Ascending aorta (tissue), 2 donors: ENCODE measurements around the gene VILL. TPM values are rescaled to one million over a fixed set of nuclear protein-coding genes. Genes with fewer than 3 reads are reported as not detected.

Experiments used
- DNase-seq, 2 donors: peaks; one replicate each; pipeline ENCODE4 v3.0.0-alpha.2; 2019; ENCODE audit warnings: low spot score in 2 of 2
- H3K27ac ChIP-seq, 2 donors: fragments of 200-600 bp; sonication (generic); one replicate each; pipeline ENCODE4 v1.5.1; 2016 to 2017; ENCODE audit warnings: mild to moderate bottlenecking in 1 of 2
- H3K27me3 ChIP-seq: fragments of 200-600 bp; sonication (generic); one replicate; pipeline ENCODE4 v1.5.1; 2017
- H3K36me3 ChIP-seq, 2 donors: fragments of 200-600 bp; sonication (generic); one replicate each; pipeline ENCODE4 v1.5.1; 2016
- H3K4me1 ChIP-seq, 2 donors: fragments of 200-600 bp; sonication (generic); one replicate each; pipeline ENCODE4 v1.5.1; 2016 to 2017; ENCODE audit warnings: mild to moderate bottlenecking in 1 of 2
- H3K4me3 ChIP-seq, 2 donors: fragments of 200-600 bp; sonication (generic); one replicate each; pipeline ENCODE4 v1.5.1; 2016 to 2017; ENCODE audit warnings: mild to moderate bottlenecking in 1 of 2
- H3K9me3 ChIP-seq, 2 donors: fragments of 200-600 bp; sonication (generic); one replicate each; pipeline ENCODE4 v1.5.1; 2016
- intact Hi-C: fragments of 100-400 bp; cut with DNase I; formaldehyde crosslinking; loops from one replicate; pipeline ENCODE4 v1.15.1; 2023
- total RNA-seq: library from RNA; depleted of rRNA; stranded (reverse); fragments of >200 nt; gene quantifications from one replicate; pipeline ENCODE4 v1.1.0, GENCODE V29; 2016
- TF ChIP-seq, protein P1 (sequence below), 3 experiments: fragments of 200-600 bp in 2 of 3; fragments of 450-650 bp in 1 of 3; sonication (generic) in 2 of 3; IDR thresholded peaks; one replicate each; pipeline ENCODE4 v1.5.1; 2016 to 2019; ENCODE audit warnings: antibody characterized with exemption in 3 of 3, mild to moderate bottlenecking in 1 of 3, moderate library complexity in 1 of 3

The VILL gene
- total RNA-seq, 1 donor from 2014 or later = 6.3 TPM

- no peak overlapping the region for H3K4me3 ChIP-seq
- intact Hi-C loops = loop anchor here (5.0 kb wide), 1 partner anchor 50 kb away; no protein-coding TSS in a partner anchor
- TF ChIP-seq, protein P1, sequence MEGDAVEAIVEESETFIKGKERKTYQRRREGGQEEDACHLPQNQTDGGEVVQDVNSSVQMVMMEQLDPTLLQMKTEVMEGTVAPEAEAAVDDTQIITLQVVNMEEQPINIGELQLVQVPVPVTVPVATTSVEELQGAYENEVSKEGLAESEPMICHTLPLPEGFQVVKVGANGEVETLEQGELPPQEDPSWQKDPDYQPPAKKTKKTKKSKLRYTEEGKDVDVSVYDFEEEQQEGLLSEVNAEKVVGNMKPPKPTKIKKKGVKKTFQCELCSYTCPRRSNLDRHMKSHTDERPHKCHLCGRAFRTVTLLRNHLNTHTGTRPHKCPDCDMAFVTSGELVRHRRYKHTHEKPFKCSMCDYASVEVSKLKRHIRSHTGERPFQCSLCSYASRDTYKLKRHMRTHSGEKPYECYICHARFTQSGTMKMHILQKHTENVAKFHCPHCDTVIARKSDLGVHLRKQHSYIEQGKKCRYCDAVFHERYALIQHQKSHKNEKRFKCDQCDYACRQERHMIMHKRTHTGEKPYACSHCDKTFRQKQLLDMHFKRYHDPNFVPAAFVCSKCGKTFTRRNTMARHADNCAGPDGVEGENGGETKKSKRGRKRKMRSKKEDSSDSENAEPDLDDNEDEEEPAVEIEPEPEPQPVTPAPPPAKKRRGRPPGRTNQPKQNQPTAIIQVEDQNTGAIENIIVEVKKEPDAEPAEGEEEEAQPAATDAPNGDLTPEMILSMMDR (IDR thresholded peaks at IDR 0.05) = no peak
- peaks cover 0 to 23% of the 10 kb centered on the region in 2 donors for H3K4me1 ChIP-seq
- H3K36me3 ChIP-seq = peaks cover 0 to 8% of the 10 kb centered on the region in 2 donors
- DNase-seq = no peak
- H3K27me3 ChIP-seq = no peaks in the 10 kb centered on the region
- H3K27ac ChIP-seq = peak overlapping the region; percentile 62 to 71
- no peaks in the 10 kb centered on the region for H3K9me3 ChIP-seq
Observed at GRCh38 chr3:37956723-37957538, 33.7 kb upstream of the VILL start.

- no peak for DNase-seq
- Histone ChIP-seq H3K36me3 (peaks cover 0 to 8% of the 10 kb centered on the region in 2 donors), H3K27ac (peak overlapping the region; percentile 62 to 71), H3K9me3 (no peaks in the 10 kb centered on the region), H3K27me3 (no peaks in the 10 kb centered on the region), H3K4me1 (peaks cover 0 to 25% of the 10 kb centered on the region in 2 donors), H3K4me3 (no peak overlapping the region)
- TF ChIP-seq, protein P1 (IDR thresholded peaks at IDR 0.05) = no peak
- intact Hi-C loops = loop anchor here (5.0 kb wide), 1 partner anchor 50 kb away; no protein-coding TSS in a partner anchor
Observed at GRCh38 chr3:37957539-37957936, 33.0 kb upstream of the VILL start.

DNA sequence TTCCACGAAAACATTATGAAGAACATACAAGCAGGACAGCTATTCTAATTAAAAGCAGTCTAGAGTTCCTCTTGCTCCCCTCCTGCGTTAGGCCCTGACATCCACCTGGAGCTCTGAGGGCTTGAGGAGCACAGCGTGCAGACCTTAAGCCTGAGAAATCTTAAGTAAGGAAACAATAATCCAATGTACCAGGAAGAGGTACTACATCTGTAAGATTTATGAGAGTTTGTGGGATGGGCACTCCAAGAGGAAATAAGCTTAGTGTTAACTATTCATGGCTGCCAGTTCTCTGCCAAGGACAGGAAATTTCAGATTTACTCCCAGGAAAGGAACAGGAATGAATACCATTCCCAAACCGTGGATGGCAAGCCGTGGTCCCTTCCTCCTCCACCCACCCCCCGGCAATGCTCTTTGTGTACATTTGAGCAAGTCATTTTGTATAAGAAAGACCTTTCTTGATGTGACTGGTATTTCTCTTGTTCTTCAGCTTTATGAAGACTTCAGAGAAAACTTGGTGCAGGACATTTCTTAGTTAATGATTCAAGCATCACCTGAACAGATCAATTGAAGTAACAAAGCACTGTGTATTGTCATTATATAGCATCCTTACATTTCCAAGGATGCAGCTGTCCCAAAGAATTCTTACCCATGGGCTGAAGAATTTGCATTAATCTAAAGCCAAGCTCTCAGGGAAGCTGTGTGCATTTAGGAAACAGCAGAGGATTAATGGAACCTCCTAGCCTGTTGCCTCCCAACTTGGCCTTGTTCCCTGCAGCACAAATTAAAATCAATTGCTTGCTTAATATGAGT lies 28.8 kb upstream of the VILL start:
- H3K4me3 ChIP-seq = no peak overlapping the region
- peaks cover 0 to 20% of the 10 kb centered on the region in 2 donors for H3K4me1 ChIP-seq
- no peaks in the 10 kb centered on the region for H3K9me3 ChIP-seq
- DNase-seq = no peak
- peak overlapping the region; percentile 19 to 26 for H3K27ac ChIP-seq
- H3K27me3 ChIP-seq = no peaks in the 10 kb centered on the region
- TF ChIP-seq, protein P1 (IDR thresholded peaks at IDR 0.05) = no peak
- H3K36me3 ChIP-seq = no peaks in the 10 kb centered on the region
- intact Hi-C loops = loop anchor here (5.0 kb wide), 1 partner anchor 40 kb away; no protein-coding TSS in a partner anchor

DNA sequence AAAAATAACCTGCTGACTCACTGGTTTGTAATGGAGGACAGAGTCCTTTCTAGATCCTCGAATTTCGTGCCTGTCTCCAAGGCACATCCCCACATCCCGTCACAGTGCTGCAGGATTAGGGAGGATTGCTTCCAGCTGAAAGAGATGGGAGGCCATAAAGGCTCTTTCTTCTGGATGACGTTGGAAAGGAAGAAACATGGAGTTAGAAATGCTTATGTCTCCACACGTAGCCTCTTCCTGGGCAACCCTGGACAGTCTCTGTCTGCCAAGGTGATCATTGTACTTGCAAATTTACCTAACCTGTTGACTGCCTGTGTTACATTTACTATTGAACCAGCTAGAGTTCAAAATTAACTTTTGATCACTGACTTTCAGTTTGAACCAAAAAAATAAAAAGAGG lies 27.6 kb upstream of the VILL start:
- no peak for DNase-seq
- H3K4me1 ChIP-seq = peaks cover 0 to 11% of the 10 kb centered on the region in 2 donors
- TF ChIP-seq, protein P1 (IDR thresholded peaks at IDR 0.05) = no peak
- H3K36me3 ChIP-seq = no peaks in the 10 kb centered on the region
- H3K9me3 ChIP-seq = no peaks in the 10 kb centered on the region
- intact Hi-C loops = loop anchor here (1.0 to 5.0 kb wide), 2 partner anchors 41 to 108 kb away; no protein-coding TSS in a partner anchor
- H3K27me3 ChIP-seq = no peaks in the 10 kb centered on the region
- H3K27ac ChIP-seq = peak overlapping the region; percentile 19 to 60
- no peak overlapping the region for H3K4me3 ChIP-seq

DNA sequence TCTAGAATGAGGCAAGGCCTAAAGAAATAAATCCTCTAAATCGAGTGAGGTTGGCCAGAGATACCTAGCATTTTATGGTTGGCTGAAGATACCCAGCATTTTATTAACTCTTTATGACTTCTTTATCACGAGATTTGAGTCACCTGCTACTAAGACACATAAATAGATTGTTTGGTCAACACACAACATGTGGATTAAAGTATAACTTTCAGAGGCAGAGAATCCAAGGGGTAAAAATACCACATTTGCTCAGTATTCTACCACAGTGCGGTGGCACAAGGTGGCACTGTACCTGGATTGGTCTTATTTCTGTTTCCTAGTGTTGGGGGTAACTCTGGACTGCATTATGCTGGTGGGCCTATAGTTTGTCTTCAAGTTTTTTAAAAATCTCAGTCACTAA lies 27.0 kb upstream of the VILL start:
- Histone ChIP-seq H3K36me3 (no peaks in the 10 kb centered on the region), H3K4me1 (peaks cover 0 to 11% of the 10 kb centered on the region in 2 donors), H3K27me3 (no peaks in the 10 kb centered on the region), H3K9me3 (no peaks in the 10 kb centered on the region), H3K27ac (peak overlapping the region in 1 of 2 donors; percentile 19), H3K4me3 (no peak overlapping the region)
- intact Hi-C loops = loop anchor here (1.0 to 5.0 kb wide), 2 partner anchors 41 to 108 kb away; no protein-coding TSS in a partner anchor
- DNase-seq = no peak
- TF ChIP-seq, protein P1 (IDR thresholded peaks at IDR 0.05) = no peak
